Subcutaneous adipose tissue (tissue), 4 donors: Measurements from ENCODE around the gene TOR1AIP2. TPM values are rescaled to one million over a fixed set of nuclear protein-coding genes. Genes with fewer than 3 reads are reported as not detected.

Experiments used
- CTCF ChIP-seq: fragments of 450-650 bp; IDR thresholded peaks from one replicate; pipeline ENCODE4 v1.5.1; 2016; ENCODE audit warnings: low read depth, mild to moderate bottlenecking, control low read depth, antibody characterized with exemption, moderate library complexity
- total RNA-seq, 4 donors: library from RNA; depleted of rRNA; stranded (reverse); fragments of >200 nt; gene quantifications; one replicate each; pipeline ENCODE4 v1.1.0, GENCODE V29; 2016

The TOR1AIP2 gene
- total RNA-seq, 4 donors from 2014 or later = 57.7 to 80.9 (median 63.4) TPM

- TF ChIP-seq CTCF = no peak
Observed at GRCh38 chr1:179883745-179884138, 6.1 kb upstream of the TOR1AIP2 start.

- TF ChIP-seq CTCF = no peak
Observed at GRCh38 chr1:179883040-179883744, 5.6 kb upstream of the TOR1AIP2 start.

GRCh38 chr1:179882253-179883039 is 4.8 kb upstream of the TOR1AIP2 start, which contains the start of gene TOR1AIP1:
TSS of gene TOR1AIP1 (plus strand) at chr1:179882285. CDS start at chr1:179882503, 218 bp downstream.
- TF ChIP-seq CTCF = no peak

GRCh38 chr1:179881642-179882252 is 4.1 kb upstream of the TOR1AIP2 start:
- TF ChIP-seq CTCF = no peak

- no peak for TF ChIP-seq CTCF
Observed at GRCh38 chr1:179879797-179880196, 2.2 kb upstream of the TOR1AIP2 start.

GRCh38 chr1:179876300-179876715 is 1.3 kb downstream of the TOR1AIP2 start:
- no peak for TF ChIP-seq CTCF
